GM23248 (cell line): Measurements from ENCODE around the gene KIRREL1.

Source experiments
- EZH2 ChIP-seq: fragments of 200-600 bp; sonication (generic); IDR thresholded peaks from 2 replicates; pipeline ENCODE4 v1.6.1; 2018; ENCODE audit warnings: antibody characterized with exemption, mild to moderate bottlenecking; ENCODE audit not compliant: insufficient read depth, poor library complexity, severe bottlenecking
- EZH2phosphoT487 ChIP-seq: fragments of 200-600 bp; sonication (generic); IDR thresholded peaks from 2 replicates; pipeline ENCODE4 v1.6.1; 2018; ENCODE audit warnings: antibody characterized with exemption, moderate library complexity, mild to moderate bottlenecking, low read depth; ENCODE audit not compliant: insufficient read depth

DNA sequence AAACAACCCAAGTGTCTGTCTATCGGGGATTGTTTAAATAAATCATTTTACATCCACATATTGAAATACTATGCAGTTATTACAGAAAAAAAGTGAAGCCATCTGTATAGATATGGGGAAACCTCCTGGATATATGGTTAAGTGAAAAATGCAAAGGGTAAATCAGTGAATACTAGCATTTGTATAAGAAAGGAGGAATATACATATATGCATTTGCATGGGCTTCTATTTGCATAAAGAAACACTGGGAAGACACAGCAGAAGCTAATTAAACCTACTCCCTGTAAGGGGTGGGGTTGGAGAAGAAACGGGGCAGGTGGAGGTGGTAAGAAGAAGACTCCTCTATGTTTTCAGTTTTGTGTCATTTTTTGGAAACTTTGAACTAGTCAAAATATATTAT lies 16.6 kb upstream of the KIRREL1 start:
- TF ChIP-seq EZH2phosphoT487 (no peak), EZH2 (no peak)
